OCI-LY7 (cell line): ENCODE measurements around the gene SHISA5. TPM values are rescaled to one million over a fixed set of nuclear protein-coding genes. Genes with fewer than 3 reads are reported as not detected.

Source experiments
- BruUV-seq: library from RNA; stranded (reverse); fragments of 400-500 nt; replicated peaks from 2 replicates; lab custom pipeline; 2021; lab: Mats Ljungman, UMichigan
- CTCF ChIA-PET: fragments of 300-600 bp; sonication (Branson Sonifier 250); formaldehyde crosslinking; loops from one replicate; lab custom pipeline; 2022; ENCODE audit warnings: antibody characterized with exemption; ENCODE audit not compliant: unreplicated experiment; lab: Charles Lee
- POLR2A ChIA-PET: fragments of 300-600 bp; sonication (Branson Sonifier 250); formaldehyde crosslinking; loops from one replicate; lab custom pipeline; 2022; ENCODE audit warnings: antibody characterized with exemption; lab: Charles Lee
- DNase-seq: peaks from one replicate; pipeline ENCODE4 v3.0.0-alpha.2; 2015; ENCODE audit warnings: low spot score
- H2AFZ ChIP-seq: fragments of 200-600 bp; sonication (generic), shearing (Covaris generic); 2 replicates; pipeline ENCODE4 v1.6.1; 2014; ENCODE audit warnings: mild to moderate bottlenecking, antibody characterized with exemption, low read length, moderate library complexity
- H3K27ac ChIP-seq: fragments of 200-600 bp; sonication (generic); 2 replicates; pipeline ENCODE4 v1.5.1; 2014; ENCODE audit warnings: mixed run types, low read depth, mild to moderate bottlenecking, moderate library complexity, low read length, inconsistent platforms; ENCODE audit not compliant: poor library complexity, severe bottlenecking
- H3K36me3 ChIP-seq: fragments of 200-600 bp; sonication (generic); 2 replicates; pipeline ENCODE4 v1.6.1; 2014; ENCODE audit warnings: mild to moderate bottlenecking, antibody characterized with exemption, low read length, moderate library complexity, mixed read lengths; ENCODE audit not compliant: insufficient read depth
- H3K4me1 ChIP-seq: fragments of 200-600 bp; sonication (generic); 2 replicates; pipeline ENCODE4 v1.5.1; 2014; ENCODE audit warnings: mild to moderate bottlenecking, low read length; ENCODE audit not compliant: insufficient read depth, poor library complexity, severe bottlenecking
- H3K4me2 ChIP-seq: fragments of 200-600 bp; sonication (generic); 2 replicates; pipeline ENCODE4 v1.6.1; 2014; ENCODE audit warnings: mild to moderate bottlenecking, low read length
- H3K4me3 ChIP-seq: fragments of 200-600 bp; sonication (generic); 2 replicates; pipeline ENCODE4 v1.5.1; 2014; ENCODE audit warnings: mild to moderate bottlenecking, low read depth, low read length; ENCODE audit not compliant: poor library complexity, severe bottlenecking
- H3K79me2 ChIP-seq: fragments of 200-600 bp; sonication (generic); 2 replicates; pipeline ENCODE4 v1.6.1; 2016; ENCODE audit warnings: low read depth, mild to moderate bottlenecking, low read length, moderate library complexity, mixed read lengths; ENCODE audit not compliant: insufficient read depth
- H3K9me2 ChIP-seq: fragments of 200-600 bp; sonication (generic); 2 replicates; pipeline ENCODE4 v1.6.1; 2016; ENCODE audit warnings: mild to moderate bottlenecking, low read length, mixed read lengths; ENCODE audit not compliant: insufficient read depth
- H3K9me3 ChIP-seq: fragments of 200-600 bp; sonication (generic); 2 replicates; pipeline ENCODE4 v1.6.1; 2014; ENCODE audit warnings: mild to moderate bottlenecking, mixed run types, low read length, mixed read lengths
- H4K20me1 ChIP-seq: fragments of 200-600 bp; sonication (generic); 2 replicates; pipeline ENCODE4 v1.6.1; 2014; ENCODE audit warnings: mild to moderate bottlenecking, antibody characterized with exemption, low read length, moderate library complexity, mixed read lengths; ENCODE audit not compliant: insufficient read depth
- CTCF ChIP-seq: fragments of 200-600 bp; sonication (generic); conservative IDR thresholded peaks from 2 replicates; pipeline ENCODE4 v1.5.1; 2014; ENCODE audit warnings: mild to moderate bottlenecking, antibody characterized with exemption, low read length, moderate library complexity, mixed read lengths
- EZH2phosphoT487 ChIP-seq: fragments of 200-600 bp; sonication (generic); IDR thresholded peaks from 2 replicates; pipeline ENCODE4 v1.6.1; 2018; ENCODE audit warnings: low read depth, borderline replicate concordance, mild to moderate bottlenecking, mixed run types, antibody characterized with exemption, low read length, moderate library complexity, mixed read lengths
- intact Hi-C: fragments of 100-400 bp; cut with micrococcal nuclease; formaldehyde crosslinking; loops from one replicate; pipeline ENCODE4 v1.10.0; 2022; ENCODE audit not compliant: unreplicated experiment
- total RNA-seq, 2 experiments: library from RNA; depleted of rRNA in 1 of 2; stranded (reverse); fragments of >200 nt in 1 of 2; shearing (Covaris generic) in 1 of 2; gene quantifications; 2 replicates each; pipeline ENCODE4 v1.2.3, GENCODE V29; 2014 to 2022

SHISA5 gene
- total RNA-seq, 2 experiments from 2014 or later = 97.3 to 102 TPM

DNA sequence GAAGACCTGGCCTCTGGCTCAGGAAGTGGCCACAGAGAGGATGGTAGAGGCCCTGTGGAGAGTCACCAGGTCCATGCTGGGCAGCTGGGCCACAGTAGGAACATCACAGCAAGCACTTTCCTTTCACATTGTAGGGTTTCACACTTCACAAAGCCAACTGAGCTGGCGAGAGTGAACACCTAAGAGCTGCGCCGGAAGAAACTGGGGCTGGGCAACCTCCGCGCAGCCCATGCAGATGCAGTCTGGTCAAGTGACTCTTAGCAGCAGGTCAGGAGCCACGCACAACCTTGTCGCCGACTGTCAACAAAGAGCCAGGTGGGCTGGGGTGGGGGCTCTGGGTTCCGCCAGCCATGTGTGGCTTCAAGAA is 15.3 kb upstream of the SHISA5 start:
- intact Hi-C loops = no loop called here
- H3K4me1 ChIP-seq = peaks cover 22% of the 10 kb centered on the region
- CTCF ChIA-PET = no interaction called here

GRCh38 chr3:48518638-48519276 is 14.8 kb upstream of the SHISA5 start:
- Histone ChIP-seq H4K20me1 (no peaks in the 10 kb centered on the region), H3K4me1 (peaks cover 27% of the 10 kb centered on the region), H3K79me2 (no peaks in the 10 kb centered on the region), H3K9me3 (no peaks in the 10 kb centered on the region), H3K27ac (no peak overlapping the region), H3K4me2 (no peak overlapping the region), H3K4me3 (no peak overlapping the region), H2AFZ (no peak overlapping the region), H3K9me2 (no peaks in the 10 kb centered on the region), H3K36me3 (no peaks in the 10 kb centered on the region)
- BruUV-seq = no TSS peak
- TF ChIP-seq CTCF (no peak), EZH2phosphoT487 (no peak)
- DNase-seq = no peak
- intact Hi-C loops = no loop called here
- ChIA-PET POLR2A (interaction anchor here (0.9 kb wide), 1 partner anchor 12 kb away, joined by 5 read pairs; no protein-coding TSS in a partner anchor), CTCF (no interaction called here)

More for the DNA sequence above, 15.3 kb upstream of the SHISA5 start:
- TF ChIP-seq EZH2phosphoT487 = no peak
- TF ChIP-seq CTCF = no peak
- Histone ChIP-seq H3K4me3 (no peak overlapping the region), H3K36me3 (no peaks in the 10 kb centered on the region), H3K9me2 (no peaks in the 10 kb centered on the region), H2AFZ (no peak overlapping the region), H3K79me2 (no peaks in the 10 kb centered on the region), H3K9me3 (no peaks in the 10 kb centered on the region), H4K20me1 (no peaks in the 10 kb centered on the region), H3K4me2 (no peak overlapping the region), H3K27ac (no peak overlapping the region)
- no peak for DNase-seq
- POLR2A ChIA-PET = interaction anchor here (0.9 kb wide), 1 partner anchor 12 kb away, joined by 5 read pairs; no protein-coding TSS in a partner anchor
- BruUV-seq = no TSS peak

DNA sequence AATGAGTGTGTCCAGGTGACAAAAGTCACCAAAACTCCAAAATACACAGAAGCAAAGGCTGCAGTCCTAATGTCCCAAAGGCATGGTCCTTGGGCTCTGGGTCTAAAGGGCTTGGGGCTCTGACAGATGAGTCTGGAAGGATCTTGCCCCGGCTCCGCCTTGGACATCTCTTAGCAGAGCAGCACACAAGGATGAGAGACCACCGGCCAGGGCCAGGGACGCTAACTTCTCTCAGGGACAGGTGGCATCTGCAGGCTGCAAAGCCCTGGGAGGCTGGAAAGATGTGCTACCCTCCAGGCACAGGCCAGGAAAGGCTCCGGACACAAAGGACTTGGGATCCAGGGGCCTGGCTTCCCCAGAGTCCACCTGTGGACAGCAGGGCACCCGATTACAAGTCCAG is 14.1 kb upstream of the SHISA5 start:
- no TSS peak for BruUV-seq
- intact Hi-C loops = no loop called here
- ChIA-PET POLR2A (no interaction called here), CTCF (no interaction called here)
- H4K20me1 ChIP-seq = no peaks in the 10 kb centered on the region
- H3K4me1 ChIP-seq = peaks cover 27% of the 10 kb centered on the region
- no peak overlapping the region for H3K4me2 ChIP-seq
- no peak for TF ChIP-seq CTCF
- TF ChIP-seq EZH2phosphoT487 = no peak
- H3K9me3 ChIP-seq = no peaks in the 10 kb centered on the region
- no peak overlapping the region for H3K27ac ChIP-seq
- H3K36me3 ChIP-seq = no peaks in the 10 kb centered on the region
- H3K79me2 ChIP-seq = no peaks in the 10 kb centered on the region
- H3K9me2 ChIP-seq = no peaks in the 10 kb centered on the region
- H2AFZ ChIP-seq = no peak overlapping the region
- no peak overlapping the region for H3K4me3 ChIP-seq
- DNase-seq = no peak
